ENCODE data around the gene MED10.
A peak's percentile ranks its signal among the peaks of the same experiment; 100 is the strongest.

The MED10 gene, protein sequence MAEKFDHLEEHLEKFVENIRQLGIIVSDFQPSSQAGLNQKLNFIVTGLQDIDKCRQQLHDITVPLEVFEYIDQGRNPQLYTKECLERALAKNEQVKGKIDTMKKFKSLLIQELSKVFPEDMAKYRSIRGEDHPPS

DNA sequence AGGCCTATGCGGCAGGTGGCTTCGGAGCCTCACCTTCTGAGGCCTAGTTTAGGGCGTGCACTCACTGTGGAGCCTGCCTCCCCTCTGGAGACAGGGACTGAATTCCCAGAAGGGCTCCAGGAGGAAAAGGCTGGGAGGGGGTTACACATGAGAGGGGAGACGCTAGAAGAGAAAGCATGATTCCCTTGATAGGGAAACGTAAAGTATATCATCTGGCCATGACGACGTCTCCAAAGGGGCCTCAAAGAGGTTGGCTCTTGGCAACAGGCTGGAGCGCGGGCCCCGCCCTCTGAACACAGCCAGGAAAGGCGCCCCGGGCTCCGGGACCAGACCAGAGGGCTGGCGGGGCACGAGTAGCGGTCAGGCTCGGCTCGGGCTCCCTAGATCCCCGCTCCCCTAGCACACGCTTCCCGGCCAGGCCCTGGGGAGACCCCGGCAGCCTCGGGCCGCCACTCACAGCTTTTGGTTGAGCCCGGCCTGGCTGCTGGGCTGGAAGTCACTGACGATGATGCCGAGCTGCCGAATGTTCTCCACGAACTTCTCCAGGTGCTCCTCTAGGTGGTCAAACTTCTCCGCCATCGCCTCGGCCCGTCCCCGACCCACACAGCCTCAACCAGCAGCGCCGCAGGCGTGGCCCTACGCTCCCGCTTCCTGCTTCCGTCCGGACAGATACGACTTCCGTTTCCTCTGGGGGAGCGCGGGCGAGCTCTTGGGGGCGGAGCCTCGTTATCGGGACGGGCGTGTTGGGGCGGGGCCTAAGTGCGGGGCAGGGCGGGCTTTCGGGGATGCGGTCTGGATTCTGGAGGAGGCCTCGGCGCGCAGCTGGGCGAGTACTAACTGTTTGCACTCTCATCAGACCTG, at the start of gene MED10:
Gene MED10 (minus strand): TSS at position 643 of the 861 bp plus-strand sequence. CDS start 64 bp downstream, at position 579.
- DNase-seq: peak; percentile 84

- DNase-seq: no peak
These were observed 49.3 kb upstream of the MED10 start for GRCh38 chr5:6427694-6428093.

- DNase-seq: no peak
These were observed 46.4 kb upstream of the MED10 start for GRCh38 chr5:6424700-6425099.

DNA sequence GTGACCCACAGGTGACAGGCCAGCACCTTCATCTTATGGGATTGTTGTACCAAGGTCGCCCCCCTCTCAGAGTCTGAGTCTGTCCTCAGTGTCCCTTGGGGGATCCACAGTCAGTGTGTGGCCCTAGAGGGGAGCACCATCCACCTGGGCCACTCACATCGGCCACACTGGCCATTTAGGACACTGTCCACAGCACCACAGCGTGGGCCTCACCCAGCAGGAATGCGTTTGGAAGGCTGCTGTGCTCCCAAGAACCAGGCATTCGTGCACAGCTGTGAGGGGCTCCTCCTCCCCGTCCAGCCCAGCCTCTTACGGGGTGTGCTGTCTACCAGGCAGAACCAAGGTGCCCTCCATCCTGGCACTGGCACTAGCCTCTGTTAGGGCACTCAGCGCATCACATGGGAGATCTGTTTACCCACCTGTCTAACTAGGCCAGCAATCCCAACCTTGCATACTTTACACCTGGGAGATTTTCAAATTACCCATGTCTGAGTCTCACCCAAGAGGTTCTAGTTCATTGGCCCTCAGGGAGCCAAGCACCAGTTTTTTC, 45.8 kb upstream of the MED10 start:
- DNase-seq: peak; percentile 33

GRCh38 chr5:6423327-6424109, 45.2 kb upstream of the MED10 start:
- no peak for DNase-seq

GRCh38 chr5:6419340-6419852, 41.0 kb upstream of the MED10 start:
- DNase-seq: no peak

DNA sequence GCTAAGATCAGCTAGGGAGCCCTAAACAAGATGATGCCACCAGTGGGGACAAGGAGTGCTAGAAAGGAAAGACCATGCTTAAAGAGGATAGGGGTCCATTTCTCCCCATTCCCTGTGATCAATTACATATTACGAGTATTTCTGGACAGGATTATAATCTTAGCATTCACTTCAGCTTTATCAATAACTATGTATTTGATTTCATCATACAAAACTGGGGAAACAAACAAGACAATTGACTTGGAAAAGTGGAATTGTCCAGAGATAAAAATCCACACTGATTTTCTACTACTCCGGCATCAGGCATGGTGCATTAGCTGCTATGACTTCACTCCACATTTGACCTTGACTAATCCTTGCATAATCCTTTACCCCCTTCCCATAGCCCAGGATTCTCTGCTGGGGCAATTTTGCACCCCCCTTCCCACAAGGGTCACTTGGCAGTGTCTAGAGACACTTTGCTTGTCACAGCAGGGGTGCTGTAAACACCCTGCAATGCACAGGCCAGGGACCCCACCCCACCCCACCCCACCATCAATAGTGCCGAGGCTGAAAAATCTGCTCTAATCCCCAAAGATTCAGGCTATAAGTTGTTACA, 40.4 kb upstream of the MED10 start:
- DNase-seq: no peak

DNA sequence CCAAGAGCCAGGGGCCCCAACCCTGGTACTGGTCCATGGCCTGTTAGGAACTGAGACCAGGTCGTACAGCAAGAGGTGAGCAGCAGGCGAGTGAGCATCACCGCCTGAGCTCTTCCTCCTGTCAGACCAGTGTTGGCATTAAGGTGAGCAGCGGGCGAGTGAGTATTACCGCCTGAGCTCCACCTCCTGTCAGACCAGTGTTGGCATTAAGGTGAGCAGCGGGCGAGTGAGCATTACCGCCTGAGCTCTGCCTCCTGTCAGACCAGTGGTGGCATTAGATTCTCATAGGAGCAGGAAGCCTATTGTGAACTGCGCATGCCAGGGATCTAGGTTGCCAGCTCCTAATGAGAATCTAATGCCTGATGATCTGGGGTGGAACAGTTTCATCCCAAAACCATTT, 39.3 kb upstream of the MED10 start:
- DNase-seq: no peak

DNA sequence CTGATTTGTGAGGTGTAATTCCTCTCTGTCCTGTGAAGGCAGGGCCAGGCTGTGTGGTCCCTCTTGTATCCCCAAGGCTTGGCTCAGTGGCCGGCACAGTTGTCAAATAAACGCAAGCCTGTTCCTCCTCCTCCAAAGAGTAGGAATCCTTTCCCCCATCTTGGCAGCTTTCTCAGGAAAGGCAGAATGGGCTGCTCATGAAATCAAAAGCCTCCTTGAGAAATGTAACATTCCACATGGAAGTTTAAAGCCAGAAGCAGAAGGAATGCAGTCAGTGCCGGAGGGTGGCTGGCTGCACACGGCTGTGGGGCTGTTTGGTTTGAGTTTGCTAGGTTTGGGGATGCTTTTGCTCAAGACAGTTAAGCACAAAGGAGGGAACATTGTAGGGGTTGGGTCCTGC, 34.5 kb upstream of the MED10 start:
- DNase-seq: no peak

- no peak for DNase-seq
These were observed 32.8 kb upstream of the MED10 start for GRCh38 chr5:6411141-6411540.

- DNase-seq: no peak
These were observed 32.1 kb upstream of the MED10 start for GRCh38 chr5:6410421-6410820.

GRCh38 chr5:6408627-6409446, 30.5 kb upstream of the MED10 start:
- no peak for DNase-seq

DNA sequence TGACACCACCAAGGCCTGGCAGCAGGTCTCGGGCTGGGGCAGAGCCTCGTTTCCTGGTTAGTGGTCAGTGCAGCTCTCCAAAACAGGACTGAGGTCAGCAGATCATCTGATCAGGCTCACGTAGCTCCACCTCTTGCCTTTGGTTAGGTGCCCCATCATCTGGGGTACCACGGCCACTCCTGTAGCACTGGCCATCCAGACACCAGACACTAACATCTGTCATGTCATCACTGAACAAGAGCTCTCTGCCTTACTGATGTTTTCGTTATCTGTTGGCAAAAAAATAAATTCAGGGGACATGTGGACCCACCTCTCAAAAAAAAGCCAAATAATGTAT, 29.9 kb upstream of the MED10 start:
- no peak for DNase-seq

GRCh38 chr5:6407558-6408259, 29.4 kb upstream of the MED10 start:
- no peak for DNase-seq

DNA sequence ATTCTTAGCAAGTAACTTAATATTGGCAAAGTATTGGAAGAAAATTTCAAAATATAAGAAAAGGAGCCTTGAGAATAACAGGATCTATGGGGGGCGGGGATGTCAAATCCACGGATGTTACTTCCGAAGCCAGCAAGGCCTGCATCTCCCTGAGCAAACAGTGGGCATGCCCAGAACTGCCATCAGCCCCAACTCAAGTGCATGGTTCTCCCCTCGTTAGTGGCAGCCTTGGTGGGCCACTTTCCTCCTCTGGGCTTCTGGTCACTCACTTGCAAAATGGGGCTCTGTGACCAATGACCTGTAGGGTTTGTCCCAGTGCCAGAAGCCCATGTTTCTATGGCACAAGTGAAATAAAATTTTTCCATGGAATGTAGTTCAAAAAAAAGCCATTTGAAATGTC, 27.2 kb upstream of the MED10 start:
- no peak for DNase-seq

- no peak for DNase-seq
These were observed 25.8 kb upstream of the MED10 start for GRCh38 chr5:6404129-6404528.

DNA sequence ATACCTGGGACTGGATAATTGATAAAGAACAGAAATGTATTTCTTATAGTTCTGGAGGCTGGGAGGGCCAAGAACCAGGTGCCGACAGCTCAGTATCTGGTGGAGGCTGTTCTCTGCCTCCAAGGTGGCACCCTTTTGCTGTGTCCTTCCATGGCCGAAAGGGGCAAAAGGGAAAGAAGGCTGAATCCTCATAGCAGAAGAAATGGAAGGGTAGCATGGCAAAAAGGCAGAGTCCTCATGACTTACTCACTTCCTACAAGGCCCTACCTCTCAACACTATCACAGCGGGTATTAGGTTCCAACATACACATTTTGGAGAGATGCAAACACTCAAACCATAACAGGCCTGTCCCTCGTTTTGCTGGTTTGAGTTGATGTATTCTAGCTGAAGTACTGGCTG, 25.1 kb upstream of the MED10 start:
- DNase-seq: no peak

DNA sequence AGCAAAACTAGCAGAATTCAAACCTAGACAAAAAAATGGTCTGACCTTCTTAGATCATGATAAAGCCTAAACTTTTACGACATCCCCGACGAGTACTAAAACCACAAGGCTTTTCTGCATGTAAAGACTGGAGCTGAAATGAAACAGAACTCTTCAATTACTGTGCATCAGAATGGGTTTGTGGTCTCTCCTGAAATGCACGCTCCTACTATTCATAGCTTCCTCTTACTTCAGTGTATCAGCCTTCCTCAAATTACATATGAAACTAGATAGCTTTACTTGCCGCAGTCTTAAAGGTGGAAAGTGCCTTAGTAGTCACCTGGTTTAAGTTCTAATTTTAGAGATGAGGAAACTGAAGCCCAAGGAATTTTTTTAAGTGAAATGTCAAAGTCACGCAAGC, 24.6 kb upstream of the MED10 start:
- DNase-seq: no peak

GRCh38 chr5:6401410-6401809, 23.1 kb upstream of the MED10 start:
- DNase-seq: no peak

DNA sequence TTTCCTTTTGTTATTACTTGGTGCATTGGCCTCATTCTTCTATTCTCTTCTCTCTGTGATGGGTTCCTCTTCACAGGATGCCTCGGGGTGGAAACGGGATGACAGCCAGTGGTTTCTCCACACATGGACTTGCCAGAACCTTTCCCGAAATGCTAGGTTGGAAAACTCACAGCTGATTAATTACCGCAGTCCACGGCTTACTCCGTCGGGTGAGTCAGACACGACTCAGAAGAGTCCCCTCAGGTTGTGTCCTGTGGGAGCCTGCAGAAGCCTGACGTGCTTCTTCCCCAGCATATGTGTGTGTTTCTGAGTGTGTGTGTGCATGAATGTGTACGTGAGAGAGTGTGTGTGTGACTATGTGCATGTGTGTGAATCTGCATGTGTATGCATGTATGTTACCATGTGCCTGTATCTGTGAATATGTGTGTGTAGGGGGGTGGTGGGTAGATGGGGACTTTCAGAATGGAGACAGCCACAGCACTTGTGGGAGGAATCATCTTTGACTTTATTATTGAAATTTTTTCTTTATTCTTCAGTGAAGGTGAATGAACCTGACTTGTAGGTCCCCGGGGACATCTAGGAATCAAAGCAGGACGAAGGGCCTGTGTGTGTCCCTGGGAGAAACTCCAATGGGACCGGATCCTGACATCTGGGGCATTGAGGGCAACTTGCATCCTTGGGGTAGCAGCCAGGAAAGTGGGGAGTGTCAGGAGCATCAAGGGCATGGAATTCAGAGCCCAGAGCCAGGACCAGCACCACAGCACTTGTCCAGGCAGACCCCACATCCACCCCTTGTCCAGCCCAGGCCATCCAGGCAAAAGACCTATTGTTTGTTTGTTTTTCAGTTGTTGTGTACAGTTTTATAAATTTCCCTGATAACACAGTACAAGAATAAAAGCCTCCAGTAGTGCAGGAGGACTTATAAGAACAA, 21.9 kb upstream of the MED10 start:
- DNase-seq: no peak
